HepG2 (cell line): ENCODE data around the gene UBE2I. TPM values are rescaled to one million over a fixed set of nuclear protein-coding genes. Genes with fewer than 3 reads are reported as not detected.

ENCODE experiments used
- AGO1 ChIP-seq: fragments of 200-400 bp; formaldehyde crosslinking; IDR thresholded peaks from 2 replicates; pipeline ENCODE4 v1.6.1; 2017; ENCODE audit warnings: mild to moderate bottlenecking, low read depth, low read length, moderate library complexity; ENCODE audit not compliant: poor library complexity, severe bottlenecking
- BORCS8-MEF2B ChIP-seq: sonication (generic); formaldehyde crosslinking; IDR thresholded peaks from 2 replicates; pipeline ENCODE4 v1.8.0; 2022; ENCODE audit warnings: mild to moderate bottlenecking, missing genetic modification reagents
- GATAD2A ChIP-seq: IDR thresholded peaks from 2 replicates; pipeline ENCODE4 v1.6.1; 2016
- HOXA3 ChIP-seq: sonication (generic); formaldehyde crosslinking; IDR thresholded peaks from 2 replicates; pipeline ENCODE4 v1.5.0; 2020; ENCODE audit warnings: missing genetic modification reagents
- PHF21A ChIP-seq: sonication (generic); formaldehyde crosslinking; IDR thresholded peaks from 2 replicates; pipeline ENCODE4 v1.5.0; 2020; ENCODE audit warnings: mild to moderate bottlenecking, missing genetic modification reagents
- POLR2G ChIP-seq: fragments of 200-400 bp; formaldehyde crosslinking; IDR thresholded peaks from 2 replicates; pipeline ENCODE4 v1.6.1; 2018; ENCODE audit warnings: mild to moderate bottlenecking, low read depth, low read length, moderate library complexity
- RARG ChIP-seq: sonication (generic); formaldehyde crosslinking; IDR thresholded peaks from 2 replicates; pipeline ENCODE4 v1.4.0; 2020; ENCODE audit warnings: low read depth, mild to moderate bottlenecking, missing genetic modification reagents
- SALL1 ChIP-seq: sonication (generic); formaldehyde crosslinking; IDR thresholded peaks from 2 replicates; pipeline ENCODE4 v1.8.0; 2022; ENCODE audit warnings: mild to moderate bottlenecking, missing genetic modification reagents
- SP2 ChIP-seq: sonication (generic); formaldehyde crosslinking; IDR thresholded peaks from 2 replicates; pipeline ENCODE4 v1.5.1; 2020; ENCODE audit warnings: mild to moderate bottlenecking, missing genetic modification reagents
- ZBTB44 ChIP-seq: sonication (generic); formaldehyde crosslinking; IDR thresholded peaks from 2 replicates; pipeline ENCODE4 v1.4.0; 2020; ENCODE audit warnings: missing genetic modification reagents
- ZFP91 ChIP-seq: sonication (generic); formaldehyde crosslinking; IDR thresholded peaks from 2 replicates; pipeline ENCODE4 v1.9.0; 2022; ENCODE audit warnings: missing genetic modification reagents, mild to moderate bottlenecking, borderline replicate concordance
- ZNF20 ChIP-seq: sonication (generic); formaldehyde crosslinking; IDR thresholded peaks from 2 replicates; pipeline ENCODE4 v1.4.0; 2020; ENCODE audit warnings: mild to moderate bottlenecking, moderate library complexity, missing genetic modification reagents
- ZNF570 ChIP-seq: sonication (generic); formaldehyde crosslinking; IDR thresholded peaks from 2 replicates; pipeline ENCODE4 v1.4.0; 2020; ENCODE audit warnings: mild to moderate bottlenecking, missing genetic modification reagents, borderline replicate concordance
- ZNF768 ChIP-seq: sonication (generic); formaldehyde crosslinking; IDR thresholded peaks from 2 replicates; pipeline ENCODE4 v1.4.0; 2020; ENCODE audit warnings: missing genetic modification reagents
- polyA plus RNA-seq, 8 experiments: library from polyadenylated mRNA; depleted of rRNA in 3 of 8; stranded (reverse) in 7 of 8; unstranded in 1 of 8; fragments of >200 nt; fragmentation: Illumina TruSeq in 4 of 8; extraction: Trizol in 4 of 8; gene quantifications; 2 replicates each; pipeline versions ENCODE4 v1.2.1 to v1.2.3, GENCODE V29; 2011 to 2016; ENCODE audit warnings: low read depth in 4 of 8, missing spikeins in 1 of 8, mixed read lengths in 1 of 8; ENCODE audit not compliant: insufficient read depth in 1 of 8
- total RNA-seq, 5 experiments: library from RNA; depleted of rRNA; stranded (reverse); fragments of >200 nt; fragmentation: Illumina TruSeq; extraction: Trizol; gene quantifications; 2 replicates each; pipeline ENCODE4 v1.2.3, GENCODE V29; 2016; ENCODE audit warnings: low read depth in 1 of 5

The UBE2I gene
- total and polyA plus RNA-seq, 2 of the 13 experiments (the other 11 are each of a cell fraction or from before 2014, with no cell fraction given) = 75.8 to 98.9 TPM

GRCh38 chr16:1325673-1326371 is 16.4 kb downstream of the UBE2I start (continued):
- TF ChIP-seq ZBTB44 (CRISPR knock-in tag) = no peak
- no peak for TF ChIP-seq SP2 (CRISPR knock-in tag)
- TF ChIP-seq PHF21A (CRISPR knock-in tag) = no peak
- TF ChIP-seq GATAD2A (CRISPR knock-in tag) = no peak
- TF ChIP-seq SALL1 (CRISPR knock-in tag) = no peak
- no peak for TF ChIP-seq HOXA3 (CRISPR knock-in tag)
- TF ChIP-seq ZNF20 = no peak
- peak; percentile 80 for TF ChIP-seq AGO1
- no peak for TF ChIP-seq RARG (CRISPR knock-in tag)
- peak; percentile 68 for TF ChIP-seq POLR2G
- TF ChIP-seq ZNF570 = no peak
- TF ChIP-seq ZFP91 (CRISPR knock-in tag) = 0 out of 2 replicates have a peak, but pooled peaks have one; percentile 30
- 0 out of 2 replicates have a peak, but pooled peaks have one; percentile 30 for TF ChIP-seq BORCS8-MEF2B (CRISPR knock-in tag)
- TF ChIP-seq ZNF768 (CRISPR knock-in tag) = no peak
